ENCODE results near the gene RBM12.
"Not testable (repeated sequence)": the region's sequence is repeated elsewhere in the genome, so short reads cannot be mapped to it uniquely, and the experiment has no call there.

RBM12 gene

DNA sequence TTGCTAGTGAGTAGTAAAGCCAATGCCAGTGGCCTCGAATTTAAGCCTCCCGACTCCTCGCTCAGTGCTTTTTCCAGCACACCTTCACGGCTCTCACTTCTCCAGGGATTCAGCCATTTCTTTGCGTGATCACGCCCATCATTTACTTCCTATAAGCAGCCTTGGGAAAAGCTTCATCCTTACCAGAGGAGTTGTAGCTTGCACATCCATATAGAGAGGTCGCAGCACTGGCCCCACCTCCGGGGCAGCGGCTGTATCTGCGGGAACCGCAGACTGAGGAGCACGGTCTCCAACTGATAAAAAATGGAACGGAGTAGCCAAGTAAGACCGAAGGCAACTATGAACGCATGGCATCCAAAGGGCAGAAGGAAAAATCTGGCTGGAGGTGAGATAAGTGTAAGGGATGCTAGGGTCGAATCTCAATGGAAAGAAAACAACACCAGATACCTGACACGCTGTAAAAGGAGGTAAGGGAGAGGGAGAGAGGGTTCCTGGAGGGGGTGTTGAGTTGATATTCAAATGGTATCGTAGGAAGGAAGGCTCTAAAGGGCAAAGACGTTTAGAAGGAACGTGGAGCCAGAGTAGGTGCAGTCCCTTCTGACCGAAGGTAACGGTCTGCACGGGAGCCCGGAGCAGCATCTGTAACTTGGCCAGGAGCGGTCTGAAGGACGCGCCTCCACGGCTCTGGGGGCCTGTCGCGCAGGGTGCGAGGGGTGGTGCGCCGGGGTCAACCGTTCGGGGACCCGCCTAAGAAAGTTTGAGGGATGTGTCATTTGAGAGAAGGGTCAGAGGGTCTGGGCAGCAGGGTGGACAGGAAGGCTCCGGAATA, 33.8 kb upstream of the RBM12 start:
- no peak for DNase-seq

DNA sequence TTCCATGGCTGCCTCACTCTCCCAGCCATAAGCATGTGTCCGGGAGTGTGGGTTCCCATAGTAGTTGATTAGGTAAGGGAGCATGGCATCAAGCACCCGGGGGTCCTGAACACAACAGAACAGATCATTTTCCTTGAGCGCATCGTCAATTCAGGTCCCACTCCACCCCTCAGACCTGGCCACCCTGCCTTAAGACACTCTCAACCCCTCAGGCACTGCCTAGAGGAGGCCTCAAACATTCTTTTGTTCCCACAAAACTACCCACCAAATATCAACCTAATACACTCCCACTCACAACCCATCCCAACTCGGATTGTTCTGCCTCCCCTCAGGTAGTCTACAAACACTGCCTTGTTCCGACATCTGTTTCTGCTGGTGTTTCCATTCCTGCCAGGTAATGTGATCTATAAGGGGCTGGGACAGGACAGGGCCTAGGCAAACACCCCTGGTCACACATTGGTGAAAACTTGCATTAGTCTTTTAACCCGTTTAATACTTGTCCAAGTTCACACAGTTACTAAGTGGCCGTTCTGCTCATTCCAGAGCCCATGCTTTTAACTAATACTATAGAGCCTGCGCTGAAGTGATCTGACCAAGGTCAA, 33.1 kb upstream of the RBM12 start:
- no peak for DNase-seq

DNA sequence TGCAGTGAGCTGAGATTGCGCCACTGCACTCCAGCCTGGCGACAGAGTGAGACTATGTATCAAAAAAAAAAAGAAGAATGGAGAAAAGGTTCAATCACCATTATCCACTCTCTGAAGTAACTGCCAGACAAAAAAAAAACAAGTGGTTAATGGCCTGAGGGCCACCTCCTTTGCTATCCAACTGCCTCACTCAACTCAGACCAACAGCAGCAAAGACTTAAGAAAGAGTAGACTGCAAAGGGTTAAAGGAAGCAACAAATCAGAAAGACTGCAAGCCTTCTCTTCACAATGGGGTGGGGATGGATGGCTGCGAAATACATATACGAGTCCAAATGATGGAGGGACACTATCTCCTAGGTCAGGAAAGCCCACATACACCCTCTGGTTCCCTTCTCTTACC, 31.3 kb upstream of the RBM12 start:
- DNase-seq, result no peak

DNA sequence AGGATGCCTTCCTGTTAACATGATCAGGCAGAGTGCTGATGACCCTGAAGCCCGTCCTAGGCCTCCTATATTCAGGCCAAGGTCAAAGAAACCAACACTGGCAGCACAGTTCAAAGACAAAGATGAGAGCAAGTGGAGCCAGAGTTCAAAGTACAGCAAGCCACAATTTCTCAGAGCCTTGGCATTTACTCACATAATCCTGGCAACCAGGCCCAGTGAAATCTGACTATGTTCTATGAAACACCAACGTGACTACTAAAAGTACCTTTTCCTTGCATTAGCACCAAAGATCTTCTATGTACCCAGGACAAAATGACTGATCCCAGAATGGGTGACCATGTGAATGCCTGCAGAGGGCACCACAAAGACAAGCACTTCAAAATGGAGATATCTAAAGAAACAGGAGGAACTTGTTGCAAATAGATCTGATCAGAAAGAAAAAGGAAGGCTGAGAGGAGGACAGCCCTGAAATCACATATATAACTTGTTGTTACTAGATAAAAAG, 30.6 kb upstream of the RBM12 start:
- DNase-seq, result no peak

DNA sequence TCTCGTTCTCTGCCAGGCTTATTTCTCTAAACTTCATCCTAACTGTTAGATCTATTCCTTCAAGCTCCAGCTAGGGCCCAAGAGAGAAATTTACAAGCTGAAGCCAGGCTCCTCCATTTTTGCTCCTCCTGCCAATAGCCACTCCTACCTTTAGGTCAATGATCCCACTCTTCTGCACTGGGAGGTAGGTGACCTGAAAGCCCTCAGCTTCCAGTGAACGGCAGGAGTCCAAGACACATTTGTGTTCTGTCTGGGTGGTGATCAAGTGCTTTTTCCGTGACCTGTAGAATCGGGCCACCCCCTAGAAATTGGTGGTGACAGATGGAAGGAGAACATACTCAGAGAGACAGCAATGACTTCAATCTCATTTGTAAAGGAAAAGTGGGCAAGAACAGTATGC, 25.6 kb upstream of the RBM12 start:
- DNase-seq, result no peak

DNA sequence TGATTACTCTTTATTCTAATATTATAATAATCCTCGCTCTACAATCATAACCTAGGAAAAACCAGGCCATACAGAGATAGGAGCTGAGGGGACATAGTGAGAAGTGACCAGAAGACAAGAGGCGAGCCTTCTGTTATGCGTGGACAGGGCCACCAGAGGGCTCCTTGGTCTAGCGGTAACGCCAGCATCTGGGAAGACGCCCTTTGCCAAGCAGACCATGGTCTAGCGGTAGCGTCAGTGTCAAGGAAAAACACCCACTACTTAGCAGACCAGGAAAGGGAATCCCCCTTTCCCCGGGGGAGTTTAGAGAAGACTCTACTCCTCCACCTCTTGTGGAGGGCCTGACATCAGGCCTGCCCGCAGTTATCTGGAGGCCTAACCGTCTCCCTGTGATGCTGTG, 22.2 kb upstream of the RBM12 start:
- not testable (repeated sequence) for DNase-seq

DNA sequence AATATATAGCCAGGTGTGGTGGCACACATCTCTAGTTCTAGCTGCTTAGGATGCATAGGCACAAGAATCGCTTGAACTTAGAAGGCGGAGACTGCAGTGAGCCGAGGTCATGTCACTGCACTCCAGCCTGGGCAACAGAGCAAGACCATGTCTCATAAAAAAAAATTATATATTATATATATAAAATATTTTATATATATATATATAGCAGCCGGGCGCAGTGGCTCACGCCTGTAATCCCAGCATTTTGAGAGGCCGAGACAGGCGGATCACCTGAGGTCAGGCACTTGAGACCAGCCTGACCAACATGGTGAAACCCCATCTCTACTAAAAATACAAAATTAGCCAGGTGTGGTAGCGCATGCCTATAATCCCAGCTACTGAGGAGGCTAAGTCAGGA, 20.7 kb upstream of the RBM12 start:
- DNase-seq, result not testable (repeated sequence)

DNA sequence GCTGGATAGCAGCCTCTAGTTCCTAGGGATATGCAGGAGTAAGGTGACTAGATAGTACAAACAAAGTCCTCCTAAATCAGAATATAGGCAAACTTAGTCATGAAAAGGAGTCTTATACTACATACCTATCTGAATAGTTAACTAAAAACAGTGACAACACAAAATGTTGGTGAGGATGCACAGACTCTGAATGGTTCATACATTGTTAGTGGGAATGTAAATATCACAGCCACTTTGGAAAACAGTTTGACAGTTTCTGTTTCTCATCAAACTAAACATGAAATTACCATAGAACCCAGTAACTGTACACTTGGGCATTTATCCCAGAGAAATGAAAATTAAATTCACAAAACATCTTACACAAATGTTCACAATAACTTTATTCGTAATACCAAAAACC, 17.3 kb upstream of the RBM12 start:
- DNase-seq, result no peak

DNA sequence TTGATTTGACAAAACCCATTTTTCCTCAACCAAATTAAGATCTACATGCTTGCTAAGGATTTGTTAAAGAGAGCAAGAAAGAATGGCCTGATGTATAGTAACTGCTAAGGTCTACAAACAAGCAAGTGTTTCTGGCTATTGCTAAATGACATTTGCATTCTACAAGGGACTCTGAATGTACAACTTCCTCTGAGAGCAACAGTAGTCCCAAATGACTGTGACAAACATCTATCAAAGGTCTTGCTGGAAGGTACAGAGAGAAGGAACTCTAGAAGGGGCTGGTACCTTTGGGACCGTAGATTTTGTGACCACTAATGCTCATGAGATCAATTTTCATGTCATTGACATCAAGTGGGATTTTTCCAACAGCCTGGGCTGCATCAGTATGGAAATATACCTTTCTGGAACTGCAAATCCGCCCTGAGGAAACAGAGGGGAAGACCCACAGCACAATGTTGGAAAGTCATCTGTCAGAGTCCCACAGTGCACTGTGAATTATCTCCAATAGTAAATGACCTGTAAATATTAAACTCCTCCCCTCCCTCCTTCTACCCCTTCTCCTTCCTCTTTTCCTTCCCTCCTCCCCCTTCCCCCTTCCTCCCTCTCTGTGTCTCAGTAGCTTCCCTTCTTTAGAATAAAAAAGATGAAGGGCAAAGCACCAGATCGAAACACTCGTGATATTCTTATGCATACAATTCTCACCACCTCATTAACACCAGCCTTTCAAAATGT, 15.9 kb upstream of the RBM12 start:
- no peak for DNase-seq

DNA sequence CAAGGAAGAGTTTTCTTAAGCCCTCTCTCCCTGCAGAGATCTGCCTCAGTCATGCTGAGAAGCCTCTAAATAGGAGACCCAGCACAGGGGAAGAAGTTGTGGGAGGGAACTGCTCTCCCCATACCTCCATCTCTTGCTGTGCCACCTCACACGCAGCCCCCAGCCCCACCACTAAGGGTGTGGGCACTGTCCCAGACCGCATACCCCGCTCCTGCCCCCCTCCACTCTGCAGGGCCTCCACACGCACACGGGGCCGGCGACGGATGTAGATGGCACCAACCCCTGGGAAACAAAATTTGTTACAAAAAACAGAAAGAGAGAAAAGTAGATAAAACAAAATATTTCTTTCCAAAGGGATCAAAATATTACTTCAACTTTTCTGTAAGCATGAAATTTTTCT, 10.2 kb upstream of the RBM12 start:
- DNase-seq, result no peak

DNA sequence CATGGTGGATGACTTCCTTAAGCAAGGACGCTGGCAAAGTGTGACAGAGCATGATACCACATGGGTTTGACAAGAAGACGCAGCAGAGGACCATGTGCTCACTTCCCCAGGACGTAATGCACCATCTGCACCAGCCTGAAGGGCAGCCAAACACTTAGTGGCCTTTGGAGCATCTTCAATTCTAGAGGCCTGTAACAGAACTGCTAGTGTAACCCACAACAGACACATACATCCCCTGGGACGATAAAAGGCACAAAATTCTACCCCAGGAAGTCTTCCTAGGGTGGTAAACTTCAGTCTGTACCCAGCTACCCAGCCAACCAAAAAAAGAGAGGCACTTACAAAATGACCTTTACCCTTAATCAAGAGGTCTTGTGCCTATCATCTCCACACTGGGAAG, 9.2 kb upstream of the RBM12 start:
- DNase-seq, result no peak

DNA sequence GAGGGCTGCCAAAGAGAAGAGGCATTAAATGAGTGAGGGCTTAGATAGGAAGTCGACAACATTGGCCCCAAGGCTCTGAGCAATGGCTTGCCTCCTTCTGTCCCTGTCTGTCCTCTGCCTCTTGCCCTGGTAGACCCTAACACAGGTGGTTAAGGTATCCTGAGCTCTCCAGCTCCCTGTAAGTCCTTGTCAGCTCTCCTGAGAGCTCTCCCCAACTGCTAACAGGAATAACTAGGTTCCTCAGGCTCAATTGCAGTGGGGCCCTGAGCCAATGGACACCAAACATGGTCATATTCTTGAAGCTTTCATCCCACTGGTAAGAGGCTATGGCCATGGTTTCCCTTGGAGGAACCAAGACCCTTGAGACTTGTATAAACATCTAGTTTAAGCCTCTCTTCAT, 5.0 kb upstream of the RBM12 start:
- no peak for DNase-seq

DNA sequence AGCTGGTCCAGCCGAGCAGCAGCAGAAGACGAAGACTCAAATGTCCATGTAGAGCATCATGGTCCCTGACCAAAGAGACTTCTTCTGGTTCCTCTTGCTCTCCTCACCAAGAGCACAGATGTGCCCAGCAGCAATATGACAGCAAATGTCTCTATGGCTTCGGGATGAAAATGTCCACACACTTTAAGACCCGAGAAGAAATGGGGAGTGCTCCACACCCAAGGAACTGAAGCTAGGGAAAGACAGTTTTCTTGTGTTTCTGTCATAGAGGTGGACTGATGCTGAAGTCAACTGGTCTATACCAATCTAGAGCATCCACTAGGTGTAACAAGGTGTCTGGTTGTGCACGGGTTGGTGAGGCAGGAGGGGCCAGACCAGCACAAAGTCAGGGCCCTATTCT, 4.5 kb upstream of the RBM12 start:
- no peak for DNase-seq

DNA sequence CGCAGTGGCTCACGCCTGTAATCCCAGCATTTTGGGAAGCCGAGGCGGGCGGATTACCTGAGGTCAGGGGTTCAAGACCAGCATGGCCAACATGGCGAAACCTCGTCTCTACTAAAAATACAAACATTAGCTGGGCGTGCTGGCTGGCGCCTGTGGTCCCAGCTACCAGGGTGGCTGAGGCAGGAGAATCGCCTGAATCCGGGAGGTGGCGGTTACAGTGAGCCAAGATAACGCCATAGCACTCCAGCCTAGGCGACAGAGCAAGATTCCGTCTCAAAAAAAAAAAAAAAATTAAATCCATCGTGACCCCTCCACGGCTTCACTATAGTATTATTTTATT, 1.2 kb upstream of the RBM12 start:
- no peak for DNase-seq

DNA sequence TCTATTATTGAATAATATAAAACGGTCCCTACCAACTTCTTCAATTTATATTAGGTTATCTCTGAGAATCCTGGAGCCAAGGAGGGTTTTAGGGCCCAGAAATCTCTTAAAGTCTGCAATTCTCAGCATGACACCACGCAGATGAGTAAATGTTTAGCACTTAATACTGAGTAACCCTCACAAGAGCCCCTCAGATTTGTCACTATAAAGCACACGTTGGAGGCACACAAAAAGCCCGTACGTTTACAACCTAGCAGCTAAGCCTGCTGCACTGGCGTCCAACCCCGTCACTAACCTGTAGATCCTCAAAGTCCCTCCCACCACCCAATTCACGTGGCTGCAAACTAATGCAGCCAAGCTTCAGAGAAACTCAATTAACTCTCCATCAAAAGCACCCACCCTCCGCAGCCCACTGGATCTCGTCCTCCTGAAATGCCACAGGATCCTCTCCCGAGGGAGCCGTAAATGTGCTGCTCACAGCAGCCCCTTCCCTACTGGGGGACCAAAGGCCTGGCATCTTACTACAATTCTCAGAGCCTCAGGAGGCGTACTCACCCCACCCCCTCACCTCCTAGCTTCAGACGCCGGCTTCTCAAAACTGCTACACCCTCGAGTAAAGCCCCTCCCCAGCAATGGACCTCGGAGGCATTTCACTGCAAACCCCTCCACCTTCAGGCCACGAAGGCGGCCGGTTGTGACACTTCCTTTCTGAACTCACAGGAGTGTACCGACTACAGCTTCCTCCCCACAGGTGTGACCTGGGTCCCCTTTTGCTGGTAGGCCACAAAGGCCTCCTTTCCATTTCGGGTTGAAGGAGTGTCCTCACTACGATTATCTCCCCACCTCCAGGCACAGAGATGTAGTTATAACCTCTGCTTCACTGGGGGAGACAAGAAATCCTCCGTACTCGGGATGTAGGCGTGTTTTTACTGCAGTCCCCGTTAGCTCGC, 909 bp downstream of the RBM12 start:
- DNase-seq, result peak; percentile 19

DNA sequence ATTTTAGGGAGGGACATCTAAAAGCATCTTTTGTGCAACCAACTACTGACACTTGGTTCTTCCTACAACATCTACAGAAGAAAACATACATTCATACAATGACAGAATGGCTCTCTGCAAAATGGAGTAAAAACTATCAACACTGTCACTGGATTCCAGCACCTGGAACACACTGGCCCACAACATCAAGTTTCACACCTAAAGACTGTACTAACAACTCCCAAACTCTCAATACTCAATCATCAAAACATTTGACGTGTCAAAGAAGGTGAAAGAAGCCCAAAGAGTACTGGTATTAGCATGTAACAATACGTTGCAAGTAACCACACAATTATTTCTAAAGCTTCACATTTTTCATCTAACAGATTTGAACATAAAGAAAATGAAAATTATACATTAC, 2.1 kb downstream of the RBM12 start:
- no peak for DNase-seq

DNA sequence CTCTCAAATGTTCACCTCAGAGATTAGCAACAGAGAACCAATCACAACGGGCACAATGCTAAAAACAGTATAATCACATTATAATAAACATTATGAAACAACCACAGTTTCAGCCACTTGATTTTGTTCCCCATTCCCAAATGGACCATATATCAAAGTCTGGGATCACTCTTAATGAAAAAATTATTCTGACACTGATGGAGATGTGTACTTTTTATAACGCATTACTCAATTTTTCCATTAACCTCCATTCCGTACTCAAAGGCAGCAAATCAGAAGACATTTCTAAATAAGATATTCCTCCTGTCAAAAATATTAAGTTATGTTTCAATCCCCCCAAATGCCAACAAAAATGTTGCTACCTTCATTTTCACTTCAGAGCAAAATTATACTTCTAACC, 2.8 kb downstream of the RBM12 start:
- no peak for DNase-seq

DNA sequence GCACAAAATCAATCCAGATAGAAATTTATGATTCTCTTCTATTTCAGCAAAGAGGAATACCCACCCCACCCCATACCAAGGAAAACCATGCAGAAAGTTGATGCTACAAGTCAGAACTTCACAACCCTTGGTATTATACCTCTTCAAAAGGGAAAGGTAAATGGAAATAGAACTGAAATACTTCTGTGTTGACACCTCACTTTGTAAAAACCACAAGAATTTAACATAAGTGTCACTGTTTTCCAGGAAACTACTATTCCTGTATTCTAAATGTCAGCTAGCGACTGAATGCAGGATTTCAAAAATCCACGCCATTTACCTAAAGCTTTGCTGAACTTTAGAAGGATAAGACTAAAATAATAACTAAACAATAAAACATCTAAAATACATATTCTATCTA, 3.6 kb downstream of the RBM12 start:
- DNase-seq, result no peak

DNA sequence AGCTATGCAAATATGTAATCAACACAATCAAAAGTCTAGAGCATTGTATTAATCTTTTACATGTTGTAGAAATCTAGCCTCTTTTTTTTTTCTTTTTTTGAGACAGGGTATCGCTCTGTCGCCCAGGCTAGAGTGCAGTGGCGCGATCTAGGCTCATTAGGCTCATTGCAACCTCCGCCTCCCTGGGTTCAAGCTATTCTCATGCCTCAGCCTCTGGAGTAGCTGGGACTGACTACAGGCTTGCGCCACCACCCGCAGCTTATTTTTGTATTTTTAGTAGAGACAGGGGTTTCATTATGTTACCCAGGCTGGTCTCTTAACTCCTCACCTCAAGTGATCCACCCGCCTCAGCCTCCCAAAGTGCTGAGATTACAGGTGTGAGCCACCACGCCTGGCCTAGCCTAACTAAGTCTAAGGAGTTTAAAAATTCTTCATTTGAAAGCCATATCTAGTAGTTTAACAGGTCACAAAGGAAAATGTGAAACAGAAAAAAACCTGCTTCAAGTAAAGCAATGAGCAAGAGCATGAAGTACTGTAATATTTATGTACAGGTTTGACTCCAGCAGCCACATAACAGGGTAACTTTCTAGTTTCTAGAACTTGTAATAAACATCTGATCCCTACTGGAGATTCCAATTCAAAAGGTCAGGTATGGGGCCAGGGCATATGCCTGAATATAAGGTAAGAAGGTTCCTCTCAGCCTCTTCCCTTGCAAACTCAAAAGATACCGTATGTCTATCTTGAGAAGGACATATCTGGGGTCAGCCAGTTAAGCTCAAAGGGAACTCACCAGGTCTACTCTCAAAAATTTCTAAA, 4.4 kb downstream of the RBM12 start:
- DNase-seq, result no peak

DNA sequence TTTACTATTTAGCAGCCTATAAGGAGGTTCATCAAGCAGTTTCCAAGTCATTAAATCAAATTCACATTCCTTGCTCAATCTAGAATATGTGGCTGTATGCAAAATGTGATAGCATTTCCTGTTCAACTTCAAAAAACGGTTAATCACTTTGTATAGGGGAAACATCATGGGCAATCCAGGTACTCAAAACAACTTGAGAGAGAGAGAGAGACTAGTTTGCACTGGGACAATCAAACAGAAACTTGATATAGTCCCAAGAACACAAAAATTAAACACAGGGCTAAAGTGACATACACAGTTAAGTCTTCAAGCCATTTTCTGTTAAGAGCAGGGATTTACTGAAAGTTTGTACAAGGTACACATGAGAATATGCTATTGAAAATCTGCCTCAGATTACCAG, 7.4 kb downstream of the RBM12 start:
- no peak for DNase-seq

DNA sequence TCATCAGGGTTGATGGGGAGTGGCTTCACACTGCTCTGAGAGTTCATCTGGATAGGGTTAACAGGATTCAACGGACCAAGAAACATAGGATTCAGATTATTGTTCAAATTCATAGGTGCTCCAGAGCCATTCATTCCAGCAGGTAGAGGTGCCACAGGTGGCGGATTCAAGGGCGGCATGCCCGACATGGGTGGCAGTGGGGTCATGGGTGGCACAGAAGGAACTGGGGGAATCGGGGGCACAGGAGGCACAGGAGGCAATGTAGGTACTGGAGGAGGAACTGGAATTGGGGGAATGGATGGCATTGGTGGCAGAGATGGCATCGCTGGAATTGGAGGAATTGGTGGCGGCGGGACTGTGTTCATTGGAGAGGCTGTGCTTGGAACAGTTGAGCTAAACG, 10.3 kb downstream of the RBM12 start:
- DNase-seq, result no peak

DNA sequence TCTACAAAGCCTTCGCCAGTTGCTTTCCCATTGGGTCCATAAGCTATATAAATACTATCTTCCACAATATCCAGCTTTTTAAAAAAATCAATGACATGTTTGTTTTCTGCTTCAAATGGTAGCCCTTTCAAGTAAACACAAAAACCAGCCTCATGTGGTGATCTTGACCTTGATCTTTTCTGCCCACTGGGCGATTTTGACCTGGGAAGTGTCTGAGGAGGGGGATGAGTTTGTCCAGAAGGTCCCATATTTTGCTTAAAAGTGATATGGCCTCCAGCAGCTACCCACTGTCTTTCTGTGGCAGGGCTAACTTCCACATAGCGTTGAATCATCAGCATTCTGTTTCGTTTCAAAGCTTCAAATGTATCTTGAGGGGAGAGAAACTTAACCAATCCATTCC, 10.8 kb downstream of the RBM12 start:
- DNase-seq, result no peak
